ENCODE data around the gene TM9SF2. TPM values are rescaled to one million over a fixed set of nuclear protein-coding genes. Genes with fewer than 3 reads are reported as not detected.

TM9SF2 gene
- total RNA-seq, 2 experiments from 2014 or later = 51.8 to 53.4 TPM

GRCh38 chr13:99528547-99528946, 27.3 kb downstream of the TM9SF2 start:
- Mint-ChIP-seq H3K27ac (no peak overlapping the region), H3K27me3 (no peaks in the 10 kb centered on the region), H3K4me3 (no peak overlapping the region), H3K9me3 (ENCODE audit: low read depth) (no peaks in the 10 kb centered on the region), H3K36me3 (ENCODE audit: low read depth) (peaks cover 39% of the 10 kb centered on the region), H3K4me1 (peaks cover 38% of the 10 kb centered on the region)
- CTCF ChIA-PET = interaction anchor here (0.6 to 2.1 kb wide), 7 partner anchors 11 to 980 kb away, joined by 3 to 7 read pairs (median 4); no protein-coding TSS in a partner anchor
- ATAC-seq (no peak), DNase-seq (peak; percentile 51)
- POLR2A ChIA-PET = no interaction called here
- intact Hi-C loops (cut with DNase I, micrococcal nuclease) = no loop called here

- Mint-ChIP-seq H3K27ac (no peak overlapping the region), H3K4me3 (no peak overlapping the region), H3K36me3 (ENCODE audit: low read depth) (peaks cover 25% of the 10 kb centered on the region), H3K27me3 (no peaks in the 10 kb centered on the region), H3K9me3 (ENCODE audit: low read depth) (no peaks in the 10 kb centered on the region), H3K4me1 (peaks cover 17% of the 10 kb centered on the region)
- ChIA-PET CTCF (no interaction called here), POLR2A (no interaction called here)
- DNase-seq (no peak), ATAC-seq (no peak)
- intact Hi-C loops (cut with DNase I, micrococcal nuclease) = no loop called here
Observed at GRCh38 chr13:99536023-99536422, 34.8 kb downstream of the TM9SF2 start.

- no peak overlapping the region for H3K27ac Mint-ChIP-seq
- POLR2A ChIA-PET = no interaction called here
- CTCF ChIA-PET = interaction anchor here (0.7 to 1.6 kb wide), 3 partner anchors 11 to 17 kb away, joined by 3 to 7 read pairs (median 4); no protein-coding TSS in a partner anchor
Observed at GRCh38 chr13:99540530-99540929, 39.3 kb downstream of the TM9SF2 start.

GRCh38 chr13:99542788-99543406, 41.6 kb downstream of the TM9SF2 start:
- Mint-ChIP-seq H3K27ac (peak overlapping the region; percentile 10), H3K36me3 (ENCODE audit: low read depth) (peaks cover 71% of the 10 kb centered on the region), H3K9me3 (ENCODE audit: low read depth) (no peaks in the 10 kb centered on the region), H3K4me3 (peak overlapping the region; percentile 3), H3K27me3 (no peaks in the 10 kb centered on the region), H3K4me1 (peaks cover 52% of the 10 kb centered on the region)
- intact Hi-C loops (cut with DNase I, micrococcal nuclease) = loop anchor here in 1 of 2 experiments (2.0 kb wide), 1 partner anchor 40 kb away; no protein-coding TSS in a partner anchor
- CTCF ChIA-PET = interaction anchor here (1.0 to 1.5 kb wide), 3 partner anchors 14 to 273 kb away, joined by 3 to 4 read pairs (median 3); no protein-coding TSS in a partner anchor
- POLR2A ChIA-PET = no interaction called here
- DNase-seq (peak; percentile 72), ATAC-seq (peak; percentile 98)

More at GRCh38 chr13:99540530-99540929, 39.3 kb downstream of the TM9SF2 start:
- peaks cover 38% of the 10 kb centered on the region for H3K4me1 Mint-ChIP-seq
- H3K9me3 Mint-ChIP-seq (ENCODE audit: low read depth) = no peaks in the 10 kb centered on the region
- no peak overlapping the region for H3K4me3 Mint-ChIP-seq
- intact Hi-C loops (cut with DNase I, micrococcal nuclease) = no loop called here
- no peak for DNase-seq
- H3K36me3 Mint-ChIP-seq (ENCODE audit: low read depth) = peaks cover 54% of the 10 kb centered on the region
- ATAC-seq = peak; percentile 11
- no peaks in the 10 kb centered on the region for H3K27me3 Mint-ChIP-seq

- no peak overlapping the region for H3K4me3 Mint-ChIP-seq
- H3K4me1 Mint-ChIP-seq = peaks cover 59% of the 10 kb centered on the region
- no peak overlapping the region for H3K27ac Mint-ChIP-seq
- intact Hi-C loops (cut with DNase I, micrococcal nuclease) = loop anchor here (5.0 kb wide), 2 partner anchors 108 to 1018 kb away; no protein-coding TSS in a partner anchor
- no peak for ATAC-seq
- DNase-seq = no peak
- H3K36me3 Mint-ChIP-seq (ENCODE audit: low read depth) = peaks cover 80% of the 10 kb centered on the region
- H3K9me3 Mint-ChIP-seq (ENCODE audit: low read depth) = no peaks in the 10 kb centered on the region
- POLR2A ChIA-PET = no interaction called here
- no peaks in the 10 kb centered on the region for H3K27me3 Mint-ChIP-seq
- CTCF ChIA-PET = interaction anchor here (0.7 to 2.6 kb wide), 2 partner anchors 39 to 379 kb away, joined by 3 to 8 read pairs; no protein-coding TSS in a partner anchor
Observed at GRCh38 chr13:99545361-99545760, 44.1 kb downstream of the TM9SF2 start.

- Mint-ChIP-seq H3K27me3 (no peaks in the 10 kb centered on the region), H3K4me3 (no peak overlapping the region), H3K4me1 (peaks cover 52% of the 10 kb centered on the region), H3K27ac (no peak overlapping the region), H3K9me3 (ENCODE audit: low read depth) (no peaks in the 10 kb centered on the region), H3K36me3 (ENCODE audit: low read depth) (peaks cover 76% of the 10 kb centered on the region)
- POLR2A ChIA-PET = no interaction called here
- CTCF ChIA-PET = interaction anchor here (0.7 to 2.6 kb wide), 4 partner anchors 40 to 378 kb away, joined by 3 to 8 read pairs (median 4); no protein-coding TSS in a partner anchor
- intact Hi-C loops (cut with DNase I, micrococcal nuclease) = loop anchor here (5.0 kb wide), 2 partner anchors 109 to 1019 kb away; no protein-coding TSS in a partner anchor
- DNase-seq = no peak
- no peak for ATAC-seq
Observed at GRCh38 chr13:99545979-99546378, 44.7 kb downstream of the TM9SF2 start.

- ChIA-PET CTCF (interaction anchor here (0.7 to 2.6 kb wide), 3 partner anchors 11 to 275 kb away, joined by 3 to 8 read pairs (median 6); no protein-coding TSS in a partner anchor), POLR2A (no interaction called here)
- Mint-ChIP-seq H3K27me3 (no peaks in the 10 kb centered on the region), H3K36me3 (ENCODE audit: low read depth) (peaks cover 76% of the 10 kb centered on the region), H3K9me3 (ENCODE audit: low read depth) (no peaks in the 10 kb centered on the region), H3K4me3 (no peak overlapping the region), H3K4me1 (peaks cover 47% of the 10 kb centered on the region), H3K27ac (no peak overlapping the region)
- DNase-seq (no peak), ATAC-seq (no peak)
- intact Hi-C loops (cut with DNase I, micrococcal nuclease) = loop anchor here (5.0 kb wide), 2 partner anchors 110 to 1020 kb away; no protein-coding TSS in a partner anchor
Observed at GRCh38 chr13:99546878-99547277, 45.6 kb downstream of the TM9SF2 start.

- Mint-ChIP-seq H3K9me3 (ENCODE audit: low read depth) (no peaks in the 10 kb centered on the region), H3K4me1 (peaks cover 34% of the 10 kb centered on the region), H3K4me3 (no peak overlapping the region), H3K27ac (no peak overlapping the region), H3K27me3 (no peaks in the 10 kb centered on the region), H3K36me3 (ENCODE audit: low read depth) (peaks cover 69% of the 10 kb centered on the region)
- ChIA-PET CTCF (interaction anchor here (0.7 to 2.3 kb wide), 2 partner anchors 9 to 282 kb away, joined by 3 to 6 read pairs; no protein-coding TSS in a partner anchor), POLR2A (interaction anchor here (0.6 to 1.0 kb wide), 3 partner anchors 114 to 953 kb away, joined by 3 to 5 read pairs (median 3); no protein-coding TSS in a partner anchor)
- intact Hi-C loops (cut with DNase I, micrococcal nuclease) = loop anchor here (5.0 kb wide), 2 partner anchors 111 to 1021 kb away; no protein-coding TSS in a partner anchor
- peak; percentile 82 for ATAC-seq
- DNase-seq = no peak
Observed at GRCh38 chr13:99548448-99548847, 47.2 kb downstream of the TM9SF2 start.

- peaks cover 63% of the 10 kb centered on the region for H3K36me3 Mint-ChIP-seq (ENCODE audit: low read depth)
- ATAC-seq = no peak
Observed at GRCh38 chr13:99553033-99553432, 51.8 kb downstream of the TM9SF2 start.

GRCh38 chr13:99555149-99555548, 53.9 kb downstream of the TM9SF2 start:
- ChIA-PET POLR2A (no interaction called here), CTCF (no interaction called here)
- intact Hi-C loops (cut with DNase I, micrococcal nuclease) = no loop called here
- peaks cover 17% of the 10 kb centered on the region for H3K4me1 Mint-ChIP-seq
- ATAC-seq = no peak
- peaks cover 50% of the 10 kb centered on the region for H3K36me3 Mint-ChIP-seq (ENCODE audit: low read depth)
- H3K27me3 Mint-ChIP-seq = no peaks in the 10 kb centered on the region
- no peak for DNase-seq
- no peaks in the 10 kb centered on the region for H3K9me3 Mint-ChIP-seq (ENCODE audit: low read depth)
- H3K27ac Mint-ChIP-seq = no peak overlapping the region
- no peak overlapping the region for H3K4me3 Mint-ChIP-seq

More at GRCh38 chr13:99553033-99553432, 51.8 kb downstream of the TM9SF2 start:
- DNase-seq = no peak
- intact Hi-C loops (cut with DNase I, micrococcal nuclease) = no loop called here
- no peak overlapping the region for H3K4me3 Mint-ChIP-seq
- CTCF ChIA-PET = interaction anchor here (0.9 to 1.3 kb wide), 3 partner anchors 46 to 135 kb away, joined by 3 read pairs; no protein-coding TSS in a partner anchor
- H3K27me3 Mint-ChIP-seq = no peaks in the 10 kb centered on the region
- POLR2A ChIA-PET = no interaction called here
- no peaks in the 10 kb centered on the region for H3K9me3 Mint-ChIP-seq (ENCODE audit: low read depth)
- H3K4me1 Mint-ChIP-seq = peaks cover 33% of the 10 kb centered on the region
- no peak overlapping the region for H3K27ac Mint-ChIP-seq

GRCh38 chr13:99556867-99557443, 55.7 kb downstream of the TM9SF2 start:
- Mint-ChIP-seq H3K27ac (no peak overlapping the region), H3K9me3 (ENCODE audit: low read depth) (no peaks in the 10 kb centered on the region), H3K36me3 (ENCODE audit: low read depth) (peaks cover 45% of the 10 kb centered on the region), H3K27me3 (no peaks in the 10 kb centered on the region), H3K4me1 (peaks cover 17% of the 10 kb centered on the region), H3K4me3 (no peak overlapping the region)
- DNase-seq (peak; percentile 20), ATAC-seq (peak; percentile 74)
- ChIA-PET POLR2A (no interaction called here), CTCF (interaction anchor here (0.6 to 1.6 kb wide), 6 partner anchors 10 to 120 kb away, joined by 3 to 6 read pairs (median 3); no protein-coding TSS in a partner anchor)
- intact Hi-C loops (cut with DNase I, micrococcal nuclease) = no loop called here

Data from activated CD4-positive, alpha-beta T cell treated with anti-CD3 and anti-CD28 coated beads for 36 hours (primary cell).